Activated CD4-positive, alpha-beta T cell treated with anti-CD3 and anti-CD28 coated beads for 1 hour (primary cell): Measurements from ENCODE around the gene CACNA2D1.
"Not testable (repeated sequence)": the region's sequence is repeated elsewhere in the genome, so short reads cannot be mapped to it uniquely, and the experiment has no call there.

Experiments
- DNase-seq: peaks from one replicate; pipeline ENCODE4 v3.0.0-alpha.2; 2020

CACNA2D1 gene

DNA sequence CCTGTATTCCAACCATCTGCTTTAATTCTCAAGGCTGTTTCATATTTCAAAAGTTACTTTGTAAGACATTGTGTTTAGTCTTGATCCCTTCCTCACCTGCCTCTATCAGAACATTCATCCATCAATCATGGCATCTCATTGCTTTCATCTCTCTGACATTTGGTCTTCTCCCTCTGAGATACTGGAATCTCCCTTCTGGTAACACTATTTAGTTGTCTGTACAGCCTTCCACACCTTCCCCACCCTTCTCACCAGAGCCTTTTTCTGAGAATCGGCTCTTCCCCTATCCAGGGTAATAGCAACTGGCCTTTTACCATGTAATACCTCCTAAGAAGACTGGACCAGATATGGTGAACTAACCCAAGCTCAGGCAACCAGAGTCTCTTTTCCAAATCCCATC, 10.1 kb downstream of the CACNA2D1 start:
- DNase-seq, result no peak

DNA sequence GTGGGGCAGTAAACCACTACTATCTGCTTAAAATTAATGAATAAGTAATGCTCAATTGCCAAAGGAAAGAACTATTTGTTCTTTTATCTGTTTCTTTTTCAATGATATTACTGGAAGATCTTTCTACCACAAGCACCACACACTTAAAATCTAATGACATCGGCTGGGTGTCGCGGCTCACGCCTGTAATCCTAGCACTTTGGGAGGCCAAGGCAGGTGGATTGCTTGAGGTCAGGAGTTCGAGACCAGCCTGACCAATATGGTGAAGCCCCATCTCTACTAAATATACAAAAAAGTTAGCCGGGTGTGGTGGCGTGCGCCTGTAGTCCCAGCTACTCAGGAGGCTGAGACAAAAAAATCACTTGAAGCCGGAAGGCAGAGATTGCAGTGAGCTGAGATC, 10.8 kb downstream of the CACNA2D1 start:
- not testable (repeated sequence) for DNase-seq

DNA sequence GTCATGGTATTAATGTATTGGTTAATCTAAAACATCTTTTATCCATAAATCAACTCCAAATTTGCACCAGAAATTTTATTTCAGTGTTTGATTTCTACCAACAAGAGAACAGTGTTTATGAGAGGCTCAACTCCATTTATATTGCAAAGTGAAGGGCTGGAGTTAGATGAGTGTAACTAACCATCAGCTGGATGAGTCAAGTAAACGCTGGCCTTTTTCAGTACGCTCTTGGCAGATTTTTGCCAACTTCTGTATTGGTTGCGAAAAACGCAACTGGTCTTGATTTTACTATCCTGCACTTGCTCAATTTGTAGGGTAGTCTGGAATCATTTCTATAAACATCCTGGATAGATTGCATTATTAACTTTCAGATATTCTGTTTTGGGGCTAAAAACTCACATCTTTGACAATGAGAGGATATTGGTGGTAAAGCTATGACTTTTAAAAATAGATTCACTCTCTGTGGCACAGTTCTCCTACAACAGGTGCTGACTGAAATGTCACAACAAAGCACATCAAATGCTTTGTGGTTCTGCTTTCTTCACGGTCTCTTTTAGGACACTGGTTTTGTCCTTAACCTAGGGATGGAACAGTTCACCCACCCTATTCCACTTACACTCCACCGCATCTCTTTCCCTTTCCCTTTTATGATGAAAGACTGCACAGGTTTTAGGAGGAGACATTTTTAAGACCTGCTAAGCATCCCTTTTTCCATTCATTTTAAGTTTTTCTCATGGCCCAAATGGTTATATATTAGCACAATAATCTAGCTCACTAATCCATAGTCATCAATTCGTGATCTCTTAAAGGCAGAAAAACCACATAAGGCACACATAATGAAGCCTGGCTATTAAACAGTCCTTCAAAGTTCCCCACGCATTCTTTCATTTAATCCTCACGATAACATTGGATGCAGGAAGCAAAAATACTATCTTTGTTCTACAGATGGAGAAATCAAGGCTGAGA, 12.8 kb downstream of the CACNA2D1 start:
- no peak for DNase-seq

DNA sequence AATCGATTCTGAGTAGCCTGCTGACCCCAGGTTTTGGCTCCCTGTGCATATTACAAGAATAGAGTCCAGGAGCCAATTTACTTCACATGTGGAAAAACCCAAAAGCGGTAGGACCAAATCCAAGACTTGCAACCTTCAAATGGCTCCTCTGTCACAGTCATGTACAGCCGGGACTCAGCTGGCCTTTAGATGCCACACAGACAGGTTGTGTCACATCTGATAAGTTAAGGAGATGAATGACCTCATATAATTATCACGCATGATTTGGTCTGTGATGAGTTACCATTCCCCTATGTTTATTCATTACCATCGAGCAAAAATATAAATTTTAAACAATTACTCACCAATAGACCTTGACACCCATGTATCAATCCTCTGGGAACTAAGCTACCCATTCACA, 14.2 kb downstream of the CACNA2D1 start:
- no peak for DNase-seq

DNA sequence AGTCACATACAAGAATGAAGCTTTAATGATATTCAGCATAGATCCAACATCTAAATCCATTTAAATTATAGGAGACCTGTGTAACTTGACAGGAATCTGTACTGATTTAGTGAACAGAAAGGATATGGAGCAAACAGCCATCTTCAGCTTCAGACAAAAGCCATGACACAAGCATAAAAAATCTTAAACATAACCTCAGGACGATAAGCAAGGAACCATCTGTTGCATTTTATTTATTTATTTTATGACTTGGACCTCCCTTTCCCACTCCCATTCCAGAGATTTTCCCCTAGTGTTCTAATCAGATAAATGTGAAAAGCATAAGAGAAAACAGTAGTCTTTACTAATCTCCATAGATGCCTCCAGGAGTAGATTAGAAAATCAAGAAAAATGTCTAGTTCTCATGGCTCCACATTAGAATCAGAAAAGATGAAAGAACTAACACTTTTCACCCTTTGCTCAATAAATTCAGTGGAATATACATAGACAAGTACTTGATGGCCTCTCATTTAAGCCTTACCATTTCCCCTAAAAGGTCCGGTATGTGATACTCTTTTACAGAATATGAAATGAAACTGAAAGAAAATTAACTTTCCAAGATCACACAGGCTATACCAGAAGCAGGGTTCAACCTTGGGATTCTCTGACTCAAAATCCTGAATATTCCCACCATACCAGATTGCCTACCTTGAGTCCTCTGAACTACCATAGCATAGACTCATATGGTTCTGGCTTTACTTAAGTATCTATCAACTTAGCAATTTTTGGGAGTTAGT, 15.2 kb downstream of the CACNA2D1 start:
- DNase-seq, result no peak

DNA sequence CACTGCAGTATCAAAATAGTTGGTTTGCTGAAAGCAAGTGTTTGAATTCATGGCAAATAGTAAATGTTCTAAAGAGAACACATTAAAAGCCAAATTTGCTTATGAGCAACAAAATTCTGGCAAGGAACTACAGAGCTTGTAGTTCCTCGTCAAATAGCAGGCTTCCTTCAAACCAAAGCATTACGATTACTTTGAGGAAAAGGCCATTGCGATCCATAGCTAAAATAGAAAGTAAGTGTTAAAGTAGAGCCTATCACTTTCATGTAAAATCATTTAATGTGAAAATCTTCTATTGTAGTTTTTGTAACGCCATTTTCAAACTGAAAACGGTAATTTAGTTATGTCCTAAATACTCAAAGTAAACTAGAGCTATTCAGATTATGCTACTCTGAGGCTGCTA, 20.1 kb downstream of the CACNA2D1 start:
- DNase-seq, result no peak

DNA sequence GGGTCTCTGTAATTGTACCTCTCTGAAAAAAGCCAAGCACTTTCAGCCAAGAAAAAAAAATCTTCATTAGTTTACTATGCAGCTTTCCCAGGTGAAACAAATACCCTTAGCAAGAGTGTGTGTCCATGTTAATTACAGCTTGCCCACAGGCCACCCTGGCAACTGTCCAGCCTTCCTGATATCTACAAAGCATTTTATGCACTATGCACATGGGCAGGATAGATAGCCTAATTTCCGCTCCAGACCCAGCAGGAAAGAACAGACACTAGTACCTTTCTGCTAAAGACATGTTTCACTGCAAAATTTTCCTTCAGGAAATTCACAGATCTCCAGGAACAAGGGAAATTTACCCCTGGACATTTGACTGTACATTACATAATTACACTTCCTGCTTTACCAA, 24.4 kb downstream of the CACNA2D1 start:
- no peak for DNase-seq

DNA sequence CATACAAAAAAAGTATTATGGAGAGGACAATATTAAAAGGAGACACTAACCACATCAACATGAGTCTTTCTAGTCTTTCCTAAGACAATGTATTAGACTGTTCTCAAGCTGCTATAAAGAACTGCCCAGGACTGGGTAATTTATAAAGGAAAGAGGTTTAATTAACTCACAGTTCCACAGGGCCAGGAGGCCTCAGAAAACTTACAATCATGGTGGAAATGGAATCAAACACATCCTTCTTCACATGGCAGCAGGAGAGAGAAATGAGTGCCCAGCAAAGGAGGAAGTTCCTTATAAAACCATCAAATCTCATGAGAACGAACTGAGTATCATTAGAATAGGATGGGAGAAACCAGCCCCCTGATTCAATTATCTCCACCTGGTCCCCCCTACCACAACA, 25.7 kb downstream of the CACNA2D1 start:
- no peak for DNase-seq

DNA sequence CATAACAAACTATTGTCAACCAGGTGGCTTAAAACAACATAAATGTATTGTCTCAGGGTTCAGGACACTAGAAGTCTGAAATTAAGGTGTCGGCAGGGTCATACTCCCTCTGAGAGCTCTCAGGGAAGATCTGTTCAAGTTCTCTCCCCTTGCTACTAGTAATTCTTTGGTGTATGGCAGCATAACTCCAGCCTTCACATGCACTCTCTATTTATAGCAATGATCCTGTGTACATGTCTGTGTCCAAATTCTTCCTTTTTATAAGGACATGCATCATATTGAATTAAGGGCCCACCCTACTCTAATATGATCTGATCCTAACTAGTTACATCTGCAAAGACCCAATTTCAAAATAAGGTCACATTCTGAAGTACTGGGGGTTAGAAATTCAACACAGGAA, 27.2 kb downstream of the CACNA2D1 start:
- DNase-seq, result no peak

DNA sequence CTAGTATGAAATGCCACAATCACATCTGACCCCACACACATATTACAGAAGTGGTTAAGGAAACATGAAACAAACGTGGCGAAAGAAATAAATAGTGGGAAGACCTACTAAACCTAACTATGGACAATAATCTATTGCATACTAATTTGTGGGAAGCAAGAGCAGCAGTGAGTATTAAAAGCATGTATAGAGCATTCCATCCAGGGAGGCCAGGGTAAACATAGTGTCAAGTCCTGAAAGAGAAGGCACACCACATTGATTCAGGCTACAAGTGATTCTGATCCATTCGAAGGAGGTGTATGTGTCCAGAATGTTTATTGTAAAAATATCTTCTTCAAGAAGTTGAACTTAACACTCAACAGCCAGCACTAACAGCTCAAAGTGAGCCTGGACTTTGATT, 29.2 kb downstream of the CACNA2D1 start:
- DNase-seq, result no peak

DNA sequence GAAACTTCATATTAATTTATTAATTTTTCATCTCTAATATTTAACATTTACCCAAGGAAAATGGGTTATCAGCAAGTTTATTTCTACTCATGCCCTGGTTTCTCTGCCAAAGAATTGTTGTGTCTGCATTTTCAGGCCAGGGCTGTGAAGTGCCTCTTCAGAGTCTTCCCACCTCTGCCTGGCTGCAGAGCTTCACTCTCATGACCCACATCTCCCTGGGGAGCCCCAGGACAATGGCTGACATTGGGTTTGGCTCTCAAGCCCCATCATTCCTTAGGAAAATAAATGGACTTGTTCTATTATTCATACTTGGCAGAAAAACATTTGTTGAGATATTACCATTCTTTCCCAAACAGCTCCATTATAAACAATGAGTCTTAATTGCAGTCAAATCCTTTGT, 30.3 kb downstream of the CACNA2D1 start:
- no peak for DNase-seq

DNA sequence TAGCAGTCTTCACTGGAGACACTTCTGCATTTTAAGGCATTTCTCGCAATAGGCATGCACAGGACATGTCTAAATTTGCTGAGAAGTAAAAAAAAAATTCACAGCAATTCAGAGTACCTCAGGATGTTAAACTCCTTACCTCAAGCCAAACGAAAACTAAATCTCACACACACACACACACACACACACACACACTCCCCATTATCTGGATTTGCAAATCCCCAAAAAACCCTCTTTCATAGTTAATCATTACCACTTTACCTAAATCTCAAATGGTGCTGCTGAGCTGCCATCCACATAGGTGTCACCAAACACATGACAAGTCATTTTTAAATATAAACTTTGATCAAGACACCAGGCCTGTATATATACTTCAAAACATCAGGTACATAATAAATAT, 31.8 kb downstream of the CACNA2D1 start:
- no peak for DNase-seq

DNA sequence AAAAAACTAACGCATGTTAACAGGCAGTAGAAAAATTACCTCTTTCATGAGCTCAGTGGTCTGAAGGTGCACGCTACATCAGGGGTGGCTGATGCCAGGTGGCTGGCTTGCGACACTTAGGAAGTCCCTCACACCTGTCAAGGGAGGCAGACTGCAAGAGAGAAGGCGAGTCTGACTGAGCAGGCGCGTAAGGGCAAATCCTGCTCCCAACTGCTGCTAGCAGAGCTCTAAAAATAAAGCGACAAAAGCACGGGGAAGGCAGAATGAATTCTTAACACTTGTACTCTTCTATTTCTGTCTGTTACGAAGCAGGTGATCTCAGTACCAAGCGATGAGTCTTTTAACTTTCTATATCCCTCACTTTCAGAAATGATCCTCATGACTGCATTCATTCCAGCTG, 33.1 kb downstream of the CACNA2D1 start:
- DNase-seq, result no peak

DNA sequence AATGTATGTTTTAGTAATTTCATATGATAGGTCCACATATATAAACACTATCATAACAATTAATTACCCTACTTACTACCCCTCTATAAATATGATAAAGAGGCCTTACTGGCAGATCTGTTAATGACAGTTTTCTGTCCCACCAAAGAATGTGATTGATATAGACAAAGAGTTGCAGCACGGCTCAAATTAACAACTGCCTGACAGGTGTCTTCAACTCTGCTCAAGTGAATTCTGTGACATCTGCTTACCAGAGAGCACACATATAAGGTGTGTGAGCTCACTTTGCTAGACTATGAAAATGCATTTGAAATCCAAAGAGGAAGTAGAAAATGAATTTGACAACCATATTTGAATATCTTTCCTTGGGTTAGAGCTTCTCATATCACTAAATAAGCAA, 36.6 kb downstream of the CACNA2D1 start:
- DNase-seq, result no peak

DNA sequence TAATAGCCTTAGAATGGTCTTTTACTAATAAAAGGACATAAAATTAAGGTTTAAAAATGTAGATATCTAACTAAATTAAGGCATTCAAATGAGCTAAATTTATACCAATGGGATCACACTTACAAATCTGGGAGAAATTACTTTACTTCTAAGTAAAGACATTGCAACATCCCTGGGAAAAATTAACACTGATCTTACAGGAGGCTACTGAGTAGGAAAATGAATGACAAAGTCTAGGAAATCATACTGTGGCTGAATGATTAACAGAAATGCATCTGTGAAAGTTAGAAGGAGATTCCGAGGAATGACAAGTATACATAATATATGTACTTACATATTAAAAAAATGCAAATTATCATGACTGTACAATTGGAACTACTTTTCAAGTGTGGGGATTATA, 38.3 kb downstream of the CACNA2D1 start:
- DNase-seq, result no peak

DNA sequence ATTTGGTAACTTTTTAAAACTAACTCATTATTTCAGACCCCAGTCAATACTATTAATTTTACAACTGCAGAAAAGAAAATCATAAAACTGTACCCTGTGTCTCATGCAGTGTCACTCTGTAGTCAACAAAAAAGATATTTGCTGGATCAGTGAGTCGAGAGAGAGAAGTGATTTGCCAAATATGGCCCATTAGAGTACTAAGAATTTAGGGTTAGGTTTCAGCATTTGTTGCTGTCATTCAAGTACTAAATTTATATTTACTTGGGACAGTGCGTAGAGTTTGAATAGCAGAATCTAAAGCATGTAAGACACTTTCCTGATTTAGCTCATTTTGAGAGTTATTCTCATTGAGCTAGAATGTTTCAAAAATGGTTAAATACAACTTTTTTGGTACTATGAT, 38.9 kb downstream of the CACNA2D1 start:
- DNase-seq, result no peak

DNA sequence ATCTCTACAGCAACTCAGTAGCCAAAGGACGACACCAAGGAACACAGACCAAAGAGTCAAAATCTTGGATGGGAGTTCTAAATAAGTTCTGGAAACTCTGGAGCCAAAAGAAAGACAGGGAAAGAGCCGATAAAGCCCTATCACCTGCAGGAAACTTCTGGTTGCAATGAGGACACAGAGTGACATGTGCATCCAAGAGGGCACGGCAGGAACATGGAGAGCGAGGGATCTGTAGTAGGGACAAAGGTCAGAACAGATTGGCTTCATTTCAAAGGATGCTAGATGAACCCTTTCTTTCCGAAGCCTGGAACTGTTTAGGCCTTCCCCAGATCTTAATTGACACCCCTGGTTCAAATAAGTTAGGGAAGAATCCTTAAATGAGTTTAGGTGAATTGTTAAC, 39.5 kb downstream of the CACNA2D1 start:
- no peak for DNase-seq

DNA sequence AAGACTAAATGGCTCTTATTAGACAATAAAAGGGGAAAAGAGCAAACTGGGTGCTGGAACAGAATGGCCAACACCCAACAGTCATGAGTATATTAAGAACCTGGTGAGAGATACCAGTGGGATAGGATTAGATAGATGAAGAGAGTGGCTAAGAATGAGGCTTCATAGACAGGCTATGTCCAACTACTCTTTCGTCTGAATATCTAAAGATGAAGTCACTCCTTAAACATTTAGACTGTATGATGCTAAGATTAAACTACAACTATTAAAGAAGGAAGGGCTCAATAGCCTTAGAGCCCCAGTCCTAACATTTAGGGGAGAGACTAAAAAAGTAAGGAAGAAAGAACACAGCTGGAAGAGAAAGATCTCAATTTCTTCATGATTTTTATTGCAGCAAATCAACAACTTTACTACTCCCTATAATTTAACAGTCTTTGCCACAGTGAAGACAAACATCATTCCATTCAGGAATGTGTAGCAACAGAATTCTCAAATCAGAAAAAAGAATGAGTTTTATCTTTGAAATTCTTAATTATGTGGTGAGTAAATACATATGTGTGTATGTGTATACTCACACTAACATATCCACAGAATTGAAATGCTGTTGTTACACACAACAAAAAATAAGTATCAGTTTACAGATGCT, 45.6 kb downstream of the CACNA2D1 start:
- no peak for DNase-seq

DNA sequence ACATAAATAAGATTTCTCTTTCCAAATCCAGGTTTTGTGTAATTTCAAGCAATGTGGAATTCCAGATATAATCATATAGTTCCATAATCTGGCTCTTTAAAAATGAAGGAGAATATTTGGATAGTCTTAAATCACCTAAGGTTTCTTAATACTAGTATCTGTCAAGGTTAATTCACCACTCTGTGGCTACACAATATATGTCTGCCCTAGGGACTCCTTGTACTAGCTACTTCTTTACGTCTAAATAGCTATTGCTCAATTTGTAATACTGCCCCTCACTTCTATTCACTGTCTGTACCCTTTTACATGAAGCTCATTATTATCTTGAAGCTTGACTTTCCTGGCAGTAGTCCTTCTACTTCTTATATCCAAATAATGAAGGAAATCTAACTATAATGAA, 47.2 kb downstream of the CACNA2D1 start:
- DNase-seq, result no peak

DNA sequence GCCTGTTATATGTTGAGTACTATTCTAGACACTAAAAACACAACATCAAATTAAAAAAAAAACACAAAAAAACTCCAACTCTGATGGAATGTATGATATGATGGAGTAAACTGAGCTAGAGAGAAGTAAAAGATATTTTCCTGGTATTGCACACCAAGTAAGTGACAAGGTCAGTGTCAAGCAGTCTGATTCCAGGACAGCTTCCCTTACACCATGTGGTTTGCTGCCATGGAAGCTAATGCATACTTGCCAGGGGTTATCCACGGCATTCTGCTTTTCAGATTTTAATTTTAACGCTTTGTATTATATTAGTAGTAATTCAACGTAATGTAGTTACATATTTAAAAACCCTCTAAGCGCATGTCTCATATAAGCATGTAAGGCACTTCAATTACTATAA, 48.4 kb downstream of the CACNA2D1 start:
- no peak for DNase-seq

DNA sequence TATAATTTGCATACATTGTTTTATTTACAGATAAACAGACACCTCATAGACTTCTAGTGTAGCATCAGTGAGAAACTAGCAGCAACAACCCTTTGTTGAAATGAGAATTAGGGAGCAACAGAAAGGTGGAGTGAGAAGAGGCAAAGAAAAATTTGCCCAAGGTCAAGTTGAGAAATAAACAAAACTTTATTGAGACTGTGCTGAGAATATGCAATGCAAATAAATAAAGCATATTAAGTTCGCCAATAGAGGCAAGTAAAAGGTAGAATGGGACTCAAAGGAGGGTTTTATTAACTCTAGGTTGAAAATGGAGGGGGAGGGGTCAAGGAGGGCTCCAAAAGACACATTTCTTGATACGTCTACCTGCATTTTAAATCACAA, 49.7 kb downstream of the CACNA2D1 start:
- DNase-seq, result no peak

DNA sequence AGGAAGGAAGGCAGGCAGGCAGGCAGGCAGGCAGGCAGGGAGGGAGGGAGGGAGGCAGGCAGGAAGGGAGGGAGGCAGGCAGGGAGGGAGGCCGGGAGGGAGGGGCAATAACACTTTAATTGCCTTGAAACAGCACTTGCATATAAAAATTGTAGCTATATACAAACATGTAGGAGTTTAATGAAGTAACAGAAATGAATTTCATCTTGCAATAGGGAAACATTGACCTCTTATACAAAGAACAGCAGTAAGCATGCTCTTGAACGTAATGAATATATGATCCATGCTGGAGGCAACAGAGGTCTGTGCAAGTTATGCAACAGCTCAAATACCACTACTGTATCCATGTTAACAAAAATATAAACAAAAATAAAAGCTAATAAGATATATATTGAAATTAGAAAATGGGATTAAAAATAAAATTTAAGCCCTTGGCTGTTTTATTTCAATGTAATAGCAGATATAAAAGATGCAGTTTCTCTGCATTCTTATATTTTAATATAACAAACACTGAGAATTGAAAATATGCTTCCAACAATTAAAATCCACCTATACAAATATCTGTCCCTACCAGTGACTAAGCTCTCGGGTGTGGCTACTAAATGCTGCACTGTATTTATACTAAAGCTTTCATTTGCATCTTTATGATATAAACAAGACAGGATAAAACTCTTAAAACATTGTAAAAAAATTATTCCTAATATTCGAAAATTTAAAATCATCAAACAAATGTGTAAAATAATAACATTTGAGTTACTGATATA, 50.3 kb downstream of the CACNA2D1 start:
- DNase-seq, result no peak

DNA sequence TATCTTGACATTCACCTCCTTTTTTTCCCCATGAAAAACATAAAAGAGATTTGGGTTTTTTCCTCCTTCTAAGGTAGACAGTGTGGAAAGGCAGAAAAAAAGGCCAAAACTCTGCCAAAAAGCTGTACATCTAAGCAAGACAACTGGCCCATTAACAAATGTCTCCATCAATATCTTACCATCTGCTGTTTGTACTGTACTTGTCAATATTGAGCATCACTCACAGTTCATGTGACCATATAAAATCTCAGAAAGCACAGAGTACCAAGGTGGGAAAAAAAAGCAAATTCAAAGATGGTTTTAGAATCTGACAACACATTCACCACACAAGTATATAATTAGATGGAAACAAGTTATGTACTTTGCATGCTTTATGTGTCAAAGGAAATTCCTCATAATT, 52.6 kb downstream of the CACNA2D1 start:
- DNase-seq, result no peak
